ENCODE results near the gene LRRC36. TPM values are rescaled to one million over a fixed set of nuclear protein-coding genes. Genes with fewer than 3 reads are reported as not detected.

LRRC36 gene
- total and polyA plus RNA-seq, 2 of the 13 experiments (the other 11 are each of a cell fraction or from before 2014, with no cell fraction given): 0.12 to 0.15 TPM

- TF ChIP-seq ZFP82 (CRISPR knock-in tag; IDR thresholded peaks at IDR 0.05; ENCODE audit: borderline replicate concordance) (no peak), ZNF44 (CRISPR knock-in tag; IDR thresholded peaks at IDR 0.05) (no peak), ZNF496 (CRISPR knock-in tag; IDR thresholded peaks at IDR 0.05; ENCODE audit: insufficient replicate concordance) (no peak), AHR (CRISPR knock-in tag; IDR thresholded peaks at IDR 0.05) (0 out of 2 replicates have a peak, but pooled peaks have one; percentile 20), ZBTB33 (CRISPR knock-in tag; IDR thresholded peaks at IDR 0.05) (no peak), ZNF343 (CRISPR knock-in tag; IDR thresholded peaks at IDR 0.05) (no peak), ATM (IDR thresholded peaks at IDR 0.05; ENCODE audit: borderline replicate concordance) (no peak), ZNF678 (CRISPR knock-in tag; IDR thresholded peaks at IDR 0.05) (no peak), TOPORS (CRISPR knock-in tag; IDR thresholded peaks at IDR 0.05) (no peak), ZC3H13 (CRISPR knock-in tag; IDR thresholded peaks at IDR 0.05) (peak; percentile 39; the same call in 1 of the 2 replicates), HNRNPLL (IDR thresholded peaks at IDR 0.05; ENCODE audit: low read depth, low read length, poor library complexity, severe bottlenecking) (no peak), FOXK1 (CRISPR knock-in tag; IDR thresholded peaks at IDR 0.05; ENCODE audit: borderline replicate concordance, low read depth) (no peak; the same call in 1 of the 2 replicates)
- TF ChIP-seq, protein P1, sequence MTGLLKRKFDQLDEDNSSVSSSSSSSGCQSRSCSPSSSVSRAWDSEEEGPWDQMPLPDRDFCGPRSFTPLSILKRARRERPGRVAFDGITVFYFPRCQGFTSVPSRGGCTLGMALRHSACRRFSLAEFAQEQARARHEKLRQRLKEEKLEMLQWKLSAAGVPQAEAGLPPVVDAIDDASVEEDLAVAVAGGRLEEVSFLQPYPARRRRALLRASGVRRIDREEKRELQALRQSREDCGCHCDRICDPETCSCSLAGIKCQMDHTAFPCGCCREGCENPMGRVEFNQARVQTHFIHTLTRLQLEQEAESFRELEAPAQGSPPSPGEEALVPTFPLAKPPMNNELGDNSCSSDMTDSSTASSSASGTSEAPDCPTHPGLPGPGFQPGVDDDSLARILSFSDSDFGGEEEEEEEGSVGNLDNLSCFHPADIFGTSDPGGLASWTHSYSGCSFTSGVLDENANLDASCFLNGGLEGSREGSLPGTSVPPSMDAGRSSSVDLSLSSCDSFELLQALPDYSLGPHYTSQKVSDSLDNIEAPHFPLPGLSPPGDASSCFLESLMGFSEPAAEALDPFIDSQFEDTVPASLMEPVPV (CRISPR knock-in tag; IDR thresholded peaks at IDR 0.05): no peak
- TF ChIP-seq, protein P2, sequence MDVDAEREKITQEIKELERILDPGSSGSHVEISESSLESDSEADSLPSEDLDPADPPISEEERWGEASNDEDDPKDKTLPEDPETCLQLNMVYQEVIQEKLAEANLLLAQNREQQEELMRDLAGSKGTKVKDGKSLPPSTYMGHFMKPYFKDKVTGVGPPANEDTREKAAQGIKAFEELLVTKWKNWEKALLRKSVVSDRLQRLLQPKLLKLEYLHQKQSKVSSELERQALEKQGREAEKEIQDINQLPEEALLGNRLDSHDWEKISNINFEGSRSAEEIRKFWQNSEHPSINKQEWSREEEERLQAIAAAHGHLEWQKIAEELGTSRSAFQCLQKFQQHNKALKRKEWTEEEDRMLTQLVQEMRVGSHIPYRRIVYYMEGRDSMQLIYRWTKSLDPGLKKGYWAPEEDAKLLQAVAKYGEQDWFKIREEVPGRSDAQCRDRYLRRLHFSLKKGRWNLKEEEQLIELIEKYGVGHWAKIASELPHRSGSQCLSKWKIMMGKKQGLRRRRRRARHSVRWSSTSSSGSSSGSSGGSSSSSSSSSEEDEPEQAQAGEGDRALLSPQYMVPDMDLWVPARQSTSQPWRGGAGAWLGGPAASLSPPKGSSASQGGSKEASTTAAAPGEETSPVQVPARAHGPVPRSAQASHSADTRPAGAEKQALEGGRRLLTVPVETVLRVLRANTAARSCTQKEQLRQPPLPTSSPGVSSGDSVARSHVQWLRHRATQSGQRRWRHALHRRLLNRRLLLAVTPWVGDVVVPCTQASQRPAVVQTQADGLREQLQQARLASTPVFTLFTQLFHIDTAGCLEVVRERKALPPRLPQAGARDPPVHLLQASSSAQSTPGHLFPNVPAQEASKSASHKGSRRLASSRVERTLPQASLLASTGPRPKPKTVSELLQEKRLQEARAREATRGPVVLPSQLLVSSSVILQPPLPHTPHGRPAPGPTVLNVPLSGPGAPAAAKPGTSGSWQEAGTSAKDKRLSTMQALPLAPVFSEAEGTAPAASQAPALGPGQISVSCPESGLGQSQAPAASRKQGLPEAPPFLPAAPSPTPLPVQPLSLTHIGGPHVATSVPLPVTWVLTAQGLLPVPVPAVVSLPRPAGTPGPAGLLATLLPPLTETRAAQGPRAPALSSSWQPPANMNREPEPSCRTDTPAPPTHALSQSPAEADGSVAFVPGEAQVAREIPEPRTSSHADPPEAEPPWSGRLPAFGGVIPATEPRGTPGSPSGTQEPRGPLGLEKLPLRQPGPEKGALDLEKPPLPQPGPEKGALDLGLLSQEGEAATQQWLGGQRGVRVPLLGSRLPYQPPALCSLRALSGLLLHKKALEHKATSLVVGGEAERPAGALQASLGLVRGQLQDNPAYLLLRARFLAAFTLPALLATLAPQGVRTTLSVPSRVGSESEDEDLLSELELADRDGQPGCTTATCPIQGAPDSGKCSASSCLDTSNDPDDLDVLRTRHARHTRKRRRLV (CRISPR knock-in tag; IDR thresholded peaks at IDR 0.05): no peak
Measured at GRCh38 chr16:67429053-67429798, 102.6 kb downstream of the LRRC36 start (continued).
